GM18502 (cell line): ENCODE measurements around the gene CXCL8.

ENCODE experiments used
- ATAC-seq: cut with Tn5 transposase; IDR thresholded peaks from one replicate; pipeline ENCODE4 v1.9.1; 2021; ENCODE audit warnings: mild to moderate bottlenecking; ENCODE audit not compliant: unreplicated experiment, poor library complexity

Gene CXCL8

GRCh38 chr4:73780243-73780642 is 39.9 kb downstream of the CXCL8 start:
- no peak for ATAC-seq

DNA sequence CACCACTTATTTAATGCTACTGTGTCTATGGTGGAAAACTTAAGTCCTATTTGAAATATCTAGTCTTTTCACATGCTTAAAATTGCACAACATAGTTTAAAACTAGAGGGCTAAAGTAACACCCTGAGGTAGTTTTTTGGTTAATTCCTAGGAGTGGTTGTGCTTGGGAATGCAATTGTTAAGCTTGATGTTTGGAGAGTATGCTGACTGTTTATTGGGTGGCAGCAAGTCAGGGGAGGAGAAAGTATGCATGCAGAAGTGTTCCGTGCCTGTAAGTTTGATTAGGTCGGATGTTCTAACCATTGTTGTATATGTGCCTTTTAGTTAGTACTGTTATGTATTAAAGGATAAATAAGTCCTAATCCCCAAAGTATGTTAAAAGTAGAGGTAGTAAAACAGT is 40.5 kb downstream of the CXCL8 start:
- no peak for ATAC-seq

DNA sequence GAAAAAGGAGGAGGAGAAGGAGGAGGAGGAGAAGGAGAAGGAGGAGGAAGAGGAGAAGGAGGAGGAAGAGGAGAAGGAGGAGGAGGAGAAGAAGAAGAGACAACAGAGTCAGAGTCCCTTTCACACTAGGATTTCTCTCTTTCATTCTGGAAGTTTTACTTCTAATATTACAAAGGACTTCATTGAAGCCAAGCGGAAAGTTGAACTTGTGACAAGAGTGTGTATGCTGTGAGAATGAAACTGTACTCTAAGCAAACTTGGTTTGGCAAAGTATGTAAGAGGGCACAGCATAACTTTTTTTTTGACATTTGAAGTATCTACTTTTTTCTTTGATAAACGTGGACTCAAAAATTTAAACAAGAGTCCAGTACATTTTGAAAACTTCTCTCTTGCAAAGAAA is 48.0 kb downstream of the CXCL8 start:
- no peak for ATAC-seq
